AG09319 (cell line): ENCODE data around the gene FAM124A.
"Not testable (repeated sequence)": the region's sequence is repeated elsewhere in the genome, so short reads cannot be mapped to it uniquely, and the experiment has no call there.

Experiments used
- DNase-seq: peaks from one replicate; pipeline ENCODE4 v3.0.0-alpha.2; 2010; ENCODE audit warnings: low read depth; ENCODE audit errors: extremely low read depth
- CTCF ChIP-seq: IDR thresholded peaks from 2 replicates; pipeline ENCODE4 v1.5.1; 2011; ENCODE audit warnings: low read depth, mild to moderate bottlenecking, inconsistent platforms, low read length, moderate library complexity

The FAM124A gene

DNA sequence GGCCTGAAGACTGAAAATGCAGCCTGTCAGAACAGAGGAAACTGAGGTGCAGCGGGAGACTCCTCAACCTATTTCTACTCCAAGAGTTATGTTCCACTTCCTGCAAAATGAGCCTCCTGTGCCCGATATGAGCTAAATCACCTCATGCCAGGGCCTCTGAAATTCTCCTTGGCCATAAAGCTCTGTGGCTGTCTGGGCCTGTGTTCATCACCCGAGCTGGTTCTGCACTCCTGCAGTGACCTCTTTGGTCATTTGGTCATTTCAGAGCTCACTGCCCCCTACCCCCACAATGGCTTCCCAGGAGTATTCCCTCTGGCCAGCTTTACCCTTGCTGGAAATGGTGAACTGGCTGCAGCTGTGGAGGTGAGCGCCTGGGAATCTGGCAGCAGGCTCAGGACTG is 65.6 kb downstream of the FAM124A start:
- TF ChIP-seq CTCF, result no peak
- no peak for DNase-seq

DNA sequence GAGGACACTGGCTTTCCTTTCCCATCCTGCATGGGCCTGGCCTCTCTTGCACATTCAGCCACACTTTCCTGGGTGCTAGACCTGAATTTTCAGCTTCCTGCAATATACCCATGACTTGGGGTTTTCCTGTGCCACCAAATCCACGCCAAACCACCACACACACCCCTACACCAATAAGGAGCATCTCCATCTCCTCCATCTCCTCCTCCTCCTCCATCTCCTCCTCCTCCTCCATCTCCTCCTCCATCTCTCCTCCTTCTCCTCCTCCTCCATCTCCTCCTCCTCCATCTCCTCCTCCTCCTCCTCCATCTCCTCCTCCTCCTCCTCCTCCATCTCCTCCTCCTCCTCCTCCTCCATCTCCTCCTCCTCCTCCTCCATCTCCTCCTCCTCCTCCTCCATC is 66.1 kb downstream of the FAM124A start:
- not testable (repeated sequence) for DNase-seq

DNA sequence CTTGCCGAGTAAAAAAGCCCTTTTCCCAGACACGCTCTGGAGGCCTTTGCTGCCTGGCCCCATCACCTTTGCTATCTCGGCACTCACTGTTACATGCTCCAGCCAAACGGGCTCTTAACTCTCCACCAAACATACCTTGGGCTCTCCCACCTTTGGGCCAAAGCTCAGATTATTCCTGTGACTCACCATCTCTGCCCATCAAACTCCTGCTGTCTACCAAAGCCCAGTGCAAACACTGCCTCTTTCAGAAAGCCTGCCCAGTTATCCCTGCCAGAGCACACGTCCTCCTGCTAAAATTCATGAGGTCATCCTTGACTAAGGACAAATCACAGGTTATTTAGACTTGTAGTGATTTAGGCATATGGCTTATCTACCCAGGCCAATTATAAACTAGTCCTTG is 69.1 kb downstream of the FAM124A start:
- DNase-seq, result no peak
- TF ChIP-seq CTCF, result no peak

DNA sequence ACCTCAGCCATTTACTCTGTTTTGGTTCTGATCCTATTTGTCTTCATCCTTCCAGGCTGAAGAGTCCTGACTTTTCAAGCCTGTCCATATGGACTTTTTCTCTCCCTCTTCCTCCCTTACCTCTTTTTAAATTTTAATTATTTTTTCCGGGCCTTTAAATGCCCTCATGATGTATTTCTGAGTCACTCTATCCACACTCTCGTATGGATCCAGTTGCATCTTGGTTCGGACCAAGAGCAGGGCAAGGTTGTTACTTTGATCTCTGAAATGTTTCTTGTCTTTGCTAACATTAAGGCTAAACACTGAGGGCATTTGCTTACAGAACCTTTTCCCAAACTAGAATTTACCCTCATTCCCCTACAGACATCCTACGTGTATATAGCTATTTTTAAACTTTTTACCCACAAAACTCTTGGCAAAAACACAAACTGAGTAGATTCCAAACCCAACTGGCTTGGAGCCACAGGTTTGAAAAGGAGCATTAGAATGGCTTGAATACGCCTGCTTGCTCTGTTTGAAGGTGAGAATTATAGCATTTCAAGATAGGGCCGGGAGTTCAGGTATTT is 69.9 kb downstream of the FAM124A start:
- DNase-seq, result peak; percentile 10
- no peak for TF ChIP-seq CTCF

DNA sequence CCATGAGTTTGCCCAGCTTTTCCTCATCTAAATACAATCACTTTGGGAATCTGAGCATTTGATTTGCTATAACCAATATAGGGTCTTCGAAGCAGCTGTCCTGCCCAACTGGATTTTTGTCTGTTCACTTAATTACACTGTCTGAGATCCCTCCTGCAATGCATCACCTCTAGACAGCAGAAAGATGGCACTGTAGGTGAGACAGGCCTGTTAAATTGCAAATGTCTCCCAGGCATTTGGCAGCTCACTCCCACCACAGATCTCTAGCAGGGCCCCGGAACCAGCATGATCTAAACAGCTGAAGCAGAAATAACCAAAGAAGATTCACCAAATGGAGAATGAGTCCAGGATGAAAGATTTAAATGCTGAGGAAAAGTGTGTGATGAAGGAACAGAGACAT is 75.4 kb downstream of the FAM124A start:
- no peak for DNase-seq
- TF ChIP-seq CTCF, result no peak

DNA sequence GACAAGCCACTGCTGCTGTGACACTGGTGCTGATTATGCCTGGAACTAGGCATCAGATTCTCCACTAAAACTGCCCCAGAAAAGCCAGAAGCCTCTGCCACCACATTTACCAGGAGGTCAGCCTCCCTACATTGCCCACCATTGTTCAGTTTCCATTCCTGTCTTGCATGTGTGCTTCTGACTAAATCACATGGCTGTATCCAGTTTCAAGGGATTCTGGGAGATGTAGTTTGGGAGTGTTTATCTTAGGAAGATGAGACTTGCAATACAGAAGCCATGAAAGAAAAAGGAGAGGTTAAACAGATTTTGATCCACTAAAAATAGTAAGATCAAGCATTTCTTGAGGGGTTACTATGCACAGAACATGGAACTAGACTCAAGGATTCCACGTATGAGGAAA is 76.6 kb downstream of the FAM124A start:
- no peak for DNase-seq
- TF ChIP-seq CTCF, result no peak

DNA sequence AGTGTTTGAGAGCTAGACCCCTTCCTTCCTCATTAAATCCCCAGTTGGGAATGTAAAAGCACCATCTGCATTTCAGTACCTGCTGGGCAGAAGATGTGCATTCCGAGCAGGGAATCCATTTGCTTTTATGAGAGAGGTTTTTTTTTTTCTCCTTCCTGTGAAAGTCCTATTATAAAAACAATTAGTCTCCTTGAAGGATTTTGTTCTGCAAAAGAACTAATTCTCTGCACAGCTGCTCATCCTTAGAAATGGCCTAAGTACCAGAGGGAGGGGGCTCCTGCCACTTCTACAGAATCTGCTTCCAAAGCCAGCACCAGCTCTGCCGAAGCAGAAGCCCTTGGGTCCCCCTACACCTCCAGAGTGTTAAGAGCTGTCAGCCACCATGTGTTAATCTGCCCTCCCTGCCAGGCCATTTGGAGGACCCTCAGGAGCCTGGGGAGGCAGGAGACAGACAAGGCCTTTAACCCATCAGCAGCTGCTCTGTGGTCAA is 80.9 kb downstream of the FAM124A start:
- no peak for DNase-seq
- no peak for TF ChIP-seq CTCF

- no peak for TF ChIP-seq CTCF
Observed at GRCh38 chr13:51303882-51304281, 81.7 kb downstream of the FAM124A start.

More at GRCh38 chr13:51303882-51304281, 81.7 kb downstream of the FAM124A start:
- DNase-seq, result no peak
